MM.1S (cell line): Measurements from ENCODE around the gene BPTF.
"Not testable (repeated sequence)": the region's sequence is repeated elsewhere in the genome, so short reads cannot be mapped to it uniquely, and the experiment has no call there.

Source experiments
- DNase-seq: peaks from one replicate; pipeline ENCODE4 v3.0.0-alpha.2; 2015
- H2AFZ ChIP-seq: fragments of 300-600 bp; sonication (generic); 2 replicates; pipeline ENCODE4 v1.6.0; 2016; ENCODE audit warnings: antibody characterized with exemption, low read length
- H3F3A ChIP-seq: fragments of 300-600 bp; sonication (generic); 2 replicates; pipeline ENCODE4 v1.6.1; 2016; ENCODE audit warnings: mild to moderate bottlenecking, antibody characterized with exemption, low read length, moderate library complexity, mixed read lengths; ENCODE audit not compliant: insufficient read depth
- H3K27ac ChIP-seq: fragments of 300-600 bp; sonication (generic); 2 replicates; pipeline ENCODE4 v1.5.1; 2016; ENCODE audit warnings: mild to moderate bottlenecking, low read length
- H3K27me3 ChIP-seq: fragments of 300-600 bp; sonication (generic); replicated peaks from 2 replicates; pipeline ENCODE4 v1.6.0; 2016; ENCODE audit warnings: low read length; ENCODE audit not compliant: insufficient read depth
- H3K36me3 ChIP-seq: fragments of 300-600 bp; sonication (generic); replicated peaks from 2 replicates; pipeline ENCODE4 v1.6.1; 2016; ENCODE audit warnings: mild to moderate bottlenecking, low read length, mixed read lengths; ENCODE audit not compliant: insufficient read depth
- H3K4me1 ChIP-seq: fragments of 300-600 bp; sonication (generic); 2 replicates; pipeline ENCODE4 v1.6.1; 2016; ENCODE audit warnings: low read length, mixed read lengths
- H3K4me2 ChIP-seq: fragments of 300-600 bp; sonication (generic); 2 replicates; pipeline ENCODE4 v1.6.0; 2016; ENCODE audit warnings: low read depth, low read length
- H3K4me3 ChIP-seq: fragments of 300-600 bp; sonication (generic); 2 replicates; pipeline ENCODE4 v1.5.1; 2016; ENCODE audit warnings: low read length, mixed read lengths
- H3K79me2 ChIP-seq: fragments of 300-600 bp; sonication (generic); 2 replicates; pipeline ENCODE4 v1.6.1; 2016; ENCODE audit warnings: mixed run types, low read length, mixed read lengths
- H3K9ac ChIP-seq: fragments of 300-600 bp; sonication (generic); 2 replicates; pipeline ENCODE4 v1.6.1; 2016; ENCODE audit warnings: low read length, mixed read lengths
- H3K9me2 ChIP-seq: fragments of 300-600 bp; sonication (generic); replicated peaks from 2 replicates; pipeline ENCODE4 v1.6.1; 2016; ENCODE audit warnings: mild to moderate bottlenecking, low read length, mixed read lengths; ENCODE audit not compliant: insufficient read depth
- H3K9me3 ChIP-seq: fragments of 300-600 bp; sonication (generic); replicated peaks from 2 replicates; pipeline ENCODE4 v1.6.1; 2016; ENCODE audit warnings: mild to moderate bottlenecking, low read length, mixed read lengths; ENCODE audit not compliant: insufficient read depth
- H4K20me1 ChIP-seq: fragments of 300-600 bp; sonication (generic); 2 replicates; pipeline ENCODE4 v1.6.1; 2016; ENCODE audit warnings: mild to moderate bottlenecking, low read length, moderate library complexity, mixed read lengths; ENCODE audit not compliant: insufficient read depth
- CTCF ChIP-seq: fragments of 300-600 bp; sonication (generic); IDR thresholded peaks from 2 replicates; pipeline ENCODE4 v1.5.1; 2016; ENCODE audit warnings: antibody characterized with exemption, low read length, mixed read lengths
- EZH2 ChIP-seq: fragments of 300-600 bp; sonication (generic); optimal IDR thresholded peaks from 2 replicates; pipeline ENCODE3; 2017; ENCODE audit warnings: low read depth, mild to moderate bottlenecking, antibody characterized with exemption, low read length, mixed read lengths
- EZH2phosphoT487 ChIP-seq: fragments of 300-600 bp; sonication (generic); IDR thresholded peaks from 2 replicates; pipeline ENCODE4 v1.6.1; 2018; ENCODE audit warnings: antibody characterized with exemption, low read length

BPTF gene

GRCh38 chr17:67818110-67819002 is 6.9 kb upstream of the BPTF start:
- no peaks in the 10 kb centered on the region for H3K4me1 ChIP-seq
- no peaks in the 10 kb centered on the region for H3K79me2 ChIP-seq
- no peaks in the 10 kb centered on the region for H3K9me3 ChIP-seq
- DNase-seq, result peak; percentile 7
- H3K4me2 ChIP-seq, result no peak overlapping the region
- no peak overlapping the region for H3K27ac ChIP-seq
- H3K9me2 ChIP-seq, result no peaks in the 10 kb centered on the region
- no peak for TF ChIP-seq EZH2
- no peak for TF ChIP-seq EZH2phosphoT487
- no peak for TF ChIP-seq CTCF
- H3K36me3 ChIP-seq, result no peaks in the 10 kb centered on the region
- no peaks in the 10 kb centered on the region for H4K20me1 ChIP-seq
- no peak overlapping the region for H2AFZ ChIP-seq
- H3K4me3 ChIP-seq, result no peak overlapping the region
- H3K9ac ChIP-seq, result no peak overlapping the region
- H3K27me3 ChIP-seq, result no peaks in the 10 kb centered on the region
- no peaks in the 10 kb centered on the region for H3F3A ChIP-seq

GRCh38 chr17:67819722-67820121 is 5.6 kb upstream of the BPTF start:
- H3F3A ChIP-seq, result no peaks in the 10 kb centered on the region
- H3K9me2 ChIP-seq, result no peaks in the 10 kb centered on the region
- H3K4me3 ChIP-seq, result no peak overlapping the region
- no peak overlapping the region for H3K9ac ChIP-seq
- no peaks in the 10 kb centered on the region for H3K36me3 ChIP-seq
- no peak overlapping the region for H2AFZ ChIP-seq
- H4K20me1 ChIP-seq, result no peaks in the 10 kb centered on the region
- no peak overlapping the region for H3K27ac ChIP-seq
- no peaks in the 10 kb centered on the region for H3K27me3 ChIP-seq
- H3K4me1 ChIP-seq, result no peaks in the 10 kb centered on the region
- no peaks in the 10 kb centered on the region for H3K9me3 ChIP-seq
- no peak for DNase-seq
- TF ChIP-seq EZH2 (no peak), CTCF (no peak), EZH2phosphoT487 (no peak)
- H3K4me2 ChIP-seq, result no peak overlapping the region
- no peaks in the 10 kb centered on the region for H3K79me2 ChIP-seq

- H3F3A ChIP-seq, result no peaks in the 10 kb centered on the region
Observed at GRCh38 chr17:67821871-67822367, 3.4 kb upstream of the BPTF start.

GRCh38 chr17:67825627-67826601 is 611 bp downstream of the BPTF start:
- Histone ChIP-seq H3K27ac (peak overlapping the region; percentile 18; the same call in 1 of the 2 replicates), H2AFZ (peak overlapping the region; percentile 63; the same call in 1 of the 2 replicates), H3K9ac (peak overlapping the region; percentile 66), H3K4me3 (peak overlapping the region; percentile 90), H3K79me2 (peaks cover 50% of the 10 kb centered on the region), H3K4me2 (peak overlapping the region; percentile 95)
- H4K20me1 ChIP-seq, H3F3A ChIP-seq, H3K27me3 ChIP-seq, H3K36me3 ChIP-seq, H3K9me3 ChIP-seq, H3K9me2 ChIP-seq, H3K4me1 ChIP-seq: not testable (repeated sequence)
- peak; percentile 38 for DNase-seq

More at GRCh38 chr17:67821871-67822367, 3.4 kb upstream of the BPTF start:
- DNase-seq, result no peak
- Histone ChIP-seq H3K27ac (no peak overlapping the region), H3K36me3 (no peaks in the 10 kb centered on the region), H3K79me2 (peaks cover 10% of the 10 kb centered on the region), H3K4me2 (no peak overlapping the region), H3K27me3 (no peaks in the 10 kb centered on the region), H3K4me1 (no peaks in the 10 kb centered on the region), H2AFZ (no peak overlapping the region), H3K4me3 (no peak overlapping the region), H3K9ac (no peak overlapping the region), H4K20me1 (no peaks in the 10 kb centered on the region), H3K9me2 (no peaks in the 10 kb centered on the region), H3K9me3 (no peaks in the 10 kb centered on the region)
- TF ChIP-seq CTCF (no peak), EZH2 (no peak), EZH2phosphoT487 (no peak)
